ENCODE measurements around the gene XKR7. TPM values are rescaled to one million over a fixed set of nuclear protein-coding genes. Genes with fewer than 3 reads are reported as not detected.

The XKR7 gene
- total and polyA plus RNA-seq, 10 of the 15 experiments (the other 5 are each of a cell fraction or from before 2014, with no cell fraction given): not detected

GRCh38 chr20:31933698-31934097 is 34.3 kb upstream of the XKR7 start:
- H3K36me3 ChIP-seq (ENCODE audit: control insufficient read depth in 2 of 2, insufficient read depth in 2 of 2, low read length in 1 of 2): no peaks in the 10 kb centered on the region
- no peak for ATAC-seq
- no peaks in the 10 kb centered on the region for H4K20me1 ChIP-seq (ENCODE audit: control insufficient read depth, insufficient read depth)
- SMC1A ChIA-PET (ENCODE audit: uncharacterized antibody, unreplicated experiment): interaction anchor here (0.7 kb wide), 1 partner anchor 54 kb away, joined by 3 read pairs; no protein-coding TSS in a partner anchor
- no peaks in the 10 kb centered on the region for H3K27me3 ChIP-seq (replicated peaks in 1 of 2; ENCODE audit: control insufficient read depth in 2 of 2, insufficient read depth in 2 of 2, low read length in 1 of 2)
- intact Hi-C loops (cut with micrococcal nuclease; ENCODE audit: unreplicated experiment): no loop called here
- CTCF ChIA-PET: interaction anchor here (1.1 kb wide), 1 partner anchor 18 kb away, joined by 4 read pairs; the partner anchor contains the start of gene PDRG1
- H3K4me1 ChIP-seq (ENCODE audit: control insufficient read depth, insufficient read depth, low read length): no peaks in the 10 kb centered on the region
- H3K79me2 ChIP-seq (ENCODE audit: control insufficient read depth, insufficient read depth, low read length): no peaks in the 10 kb centered on the region
- in situ Hi-C loops (cut with MboI): no loop called here
- no peak overlapping the region for H3K4me3 ChIP-seq
- RAD21 ChIA-PET (ENCODE audit: unreplicated experiment): no interaction called here
- no peak for FAIRE-seq
- H3K9ac ChIP-seq (ENCODE audit: control insufficient read depth, insufficient read depth, low read length): no peak overlapping the region
- no peak overlapping the region for H3K27ac ChIP-seq (ENCODE audit: control insufficient read depth, insufficient read depth)
- POLR2A ChIA-PET: interaction anchor here (1.0 kb wide), 1 partner anchor 9 kb away, joined by 3 read pairs; no protein-coding TSS in a partner anchor
- H3K9me3 ChIP-seq (replicated peaks; ENCODE audit: control insufficient read depth, insufficient read depth, low read length): no peaks in the 10 kb centered on the region
- DNase-seq (ENCODE audit: low read depth, low spot score): no peak
- WGBS (ENCODE audit: insufficient coverage, insufficient replicate concordance, low lambda C conversion rate, missing lambda C conversion rate): 46% methylated on average over 10 of the region's 10 CpGs
- BruUV-seq (replicated peaks): no TSS peak
- TF ChIP-seq CUX1 (IDR thresholded peaks at IDR 0.05; ENCODE audit: insufficient replicate concordance, low read depth, low read length): no peak
- no peak for TF ChIP-seq RUNX3 (IDR thresholded peaks at IDR 0.05; ENCODE audit: low read length)
- TF ChIP-seq KLF5 (IDR thresholded peaks at IDR 0.05; ENCODE audit: partially characterized antibody): no peak
- no peak for TF ChIP-seq MYC (IDR thresholded peaks at IDR 0.05; ENCODE audit: insufficient read depth, insufficient read length, insufficient replicate concordance, low read length, severe bottlenecking)
- TF ChIP-seq TCF7 (IDR thresholded peaks at IDR 0.05; ENCODE audit: borderline replicate concordance): no peak
- no peak for TF ChIP-seq CBFB (IDR thresholded peaks at IDR 0.05; ENCODE audit: low read depth)
- TF ChIP-seq RFX5 (IDR thresholded peaks at IDR 0.05; ENCODE audit: low read depth, low read length): no peak
- no peak for TF ChIP-seq RELB (IDR thresholded peaks at IDR 0.05; ENCODE audit: low read depth)
- no peak for TF ChIP-seq ZZZ3 (IDR thresholded peaks at IDR 0.05; ENCODE audit: control insufficient read depth, insufficient read length, low read depth)
- TF ChIP-seq SUZ12 (IDR thresholded peaks at IDR 0.05; ENCODE audit: unreplicated experiment): no peak
- no peak for TF ChIP-seq CHD1 (IDR thresholded peaks at IDR 0.05; ENCODE audit: low read depth, low read length)
- no peak for TF ChIP-seq NR2F1 (conservative IDR thresholded peaks at IDR 0.05)
- no peak for TF ChIP-seq SP1 (IDR thresholded peaks at IDR 0.05; ENCODE audit: low read depth, low read length)
- TF ChIP-seq POLR2AphosphoS2 (IDR thresholded peaks at IDR 0.05; ENCODE audit: low read depth, low read length): no peak
- H3K4me2 ChIP-seq (ENCODE audit: control insufficient read depth, insufficient read depth): no peak overlapping the region
- no peak overlapping the region for H2AFZ ChIP-seq (ENCODE audit: control insufficient read depth, low read depth, low read length)

All from GM12878 (cell line).